NCI-H2196 (cell line): ENCODE results near the gene CD8B.
A peak's percentile ranks its signal among the peaks of the same experiment; 100 is the strongest.
"Not testable (repeated sequence)": the region's sequence is repeated elsewhere in the genome, so short reads cannot be mapped to it uniquely, and the experiment has no call there.

ENCODE experiments used
- DNase-seq: peaks from one replicate; lab custom pipeline; 2025; ENCODE audit not compliant: unreplicated experiment; lab: John Stamatoyannopoulos, UW

The CD8B gene

DNA sequence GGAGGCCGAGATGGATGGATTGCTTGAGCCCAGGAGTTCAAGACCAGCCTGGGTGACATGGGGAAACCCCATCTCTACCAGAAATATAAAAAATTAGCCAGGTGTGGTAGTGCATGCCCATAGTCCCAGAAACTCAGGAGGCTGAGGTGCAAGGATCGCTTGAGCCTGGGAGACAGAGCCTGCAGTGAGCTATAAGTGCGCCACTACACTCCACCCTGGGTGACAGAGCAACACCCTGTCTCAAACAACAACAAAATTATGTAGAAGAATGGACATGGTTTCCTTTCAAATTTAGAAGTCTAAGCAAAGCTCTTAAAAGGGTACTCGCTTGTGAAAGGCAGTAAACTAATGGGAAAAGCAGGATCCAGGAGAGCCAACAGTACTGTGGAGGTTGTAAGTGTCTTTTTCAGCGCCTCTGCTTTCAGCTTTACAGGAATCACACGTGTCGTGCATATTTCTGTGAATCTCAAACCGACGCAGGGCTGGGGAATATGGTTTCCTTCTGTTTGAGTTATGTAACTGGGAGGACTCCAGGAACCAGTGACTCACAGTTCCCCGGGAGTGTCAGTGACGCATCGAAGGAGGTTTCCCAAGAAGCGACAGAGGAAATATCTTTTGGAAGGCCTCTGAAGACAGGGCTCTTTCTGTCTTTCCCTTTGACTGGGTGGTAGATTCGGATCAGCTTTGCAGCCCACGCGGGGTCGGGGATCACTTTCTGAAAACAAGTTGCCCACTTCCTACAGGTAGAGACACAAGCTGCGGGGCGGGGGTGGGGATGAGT is 24.6 kb downstream of the CD8B start:
- not testable (repeated sequence) for DNase-seq

DNA sequence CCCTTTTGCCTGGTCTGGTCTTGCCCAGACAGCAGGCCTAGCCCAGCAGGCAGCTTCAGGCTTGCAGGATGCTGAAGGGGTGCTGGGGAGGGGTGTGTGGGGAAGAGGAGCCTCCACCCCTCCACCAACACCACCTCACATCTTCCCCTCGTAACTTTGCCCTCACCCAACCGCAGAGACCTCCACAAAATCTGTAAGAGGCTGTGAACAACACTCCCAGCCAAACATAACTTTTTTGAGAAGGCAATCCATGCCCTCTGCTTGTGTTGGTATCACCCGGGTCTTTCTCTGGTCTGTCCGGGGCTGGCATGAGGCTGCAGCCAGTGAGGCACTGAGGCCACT is 26.2 kb downstream of the CD8B start:
- not testable (repeated sequence) for DNase-seq

DNA sequence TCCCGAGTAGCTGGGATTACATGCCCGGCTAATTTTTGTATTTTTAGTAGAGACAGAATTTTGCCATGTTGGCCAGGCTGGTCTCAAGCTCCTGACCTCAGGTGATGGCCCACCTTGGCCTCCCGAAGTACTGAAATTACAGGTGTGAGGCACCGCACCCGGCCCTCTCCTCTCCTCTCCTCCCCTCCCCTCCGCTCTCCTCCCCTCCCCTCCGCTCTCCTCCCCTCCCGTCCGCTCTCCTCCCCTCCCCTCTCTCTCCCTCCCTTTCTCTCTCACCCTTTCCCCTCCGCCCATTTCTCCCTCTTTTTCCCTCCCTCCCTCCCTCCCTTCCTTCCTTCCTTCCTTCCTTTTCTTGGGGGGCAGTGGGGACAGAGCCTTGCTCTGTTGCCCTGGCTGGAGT is 28.4 kb downstream of the CD8B start:
- DNase-seq: no peak

DNA sequence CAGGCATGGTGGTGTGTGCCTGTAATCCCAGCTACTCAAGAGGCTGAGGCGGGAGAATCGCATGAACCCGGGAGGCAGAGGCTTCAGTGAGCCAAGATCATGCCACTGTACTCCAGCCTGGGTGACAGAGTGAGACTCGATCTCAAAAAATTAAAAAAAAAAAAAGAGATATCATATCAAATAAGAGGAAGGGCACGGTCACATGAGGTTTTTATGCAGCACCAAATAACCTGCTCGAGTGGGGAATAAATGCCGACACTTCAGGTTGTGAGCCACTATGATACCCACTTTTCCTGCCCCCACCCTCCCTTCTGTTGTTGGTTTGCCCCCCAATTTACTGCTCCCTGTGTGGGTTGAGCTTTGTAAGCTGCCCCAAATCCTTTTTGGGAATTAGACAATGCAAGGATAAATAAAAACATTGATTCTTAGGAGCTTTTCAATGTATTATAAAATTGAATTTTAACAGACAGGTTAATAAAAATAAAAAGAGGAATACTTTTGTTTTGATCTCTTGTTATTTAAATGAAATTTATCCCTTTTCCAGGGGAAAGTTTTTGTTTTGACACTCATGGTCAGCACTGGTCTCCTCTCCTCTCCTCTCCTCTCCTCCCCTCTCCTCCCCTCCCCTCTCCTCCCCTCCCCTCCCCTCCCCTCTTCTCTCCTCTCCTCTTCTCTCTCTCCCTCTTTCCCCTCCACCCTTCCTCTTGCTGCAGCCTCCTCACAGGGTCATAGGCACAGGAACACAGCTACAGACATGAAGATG is 29.2 kb downstream of the CD8B start:
- DNase-seq: no peak

DNA sequence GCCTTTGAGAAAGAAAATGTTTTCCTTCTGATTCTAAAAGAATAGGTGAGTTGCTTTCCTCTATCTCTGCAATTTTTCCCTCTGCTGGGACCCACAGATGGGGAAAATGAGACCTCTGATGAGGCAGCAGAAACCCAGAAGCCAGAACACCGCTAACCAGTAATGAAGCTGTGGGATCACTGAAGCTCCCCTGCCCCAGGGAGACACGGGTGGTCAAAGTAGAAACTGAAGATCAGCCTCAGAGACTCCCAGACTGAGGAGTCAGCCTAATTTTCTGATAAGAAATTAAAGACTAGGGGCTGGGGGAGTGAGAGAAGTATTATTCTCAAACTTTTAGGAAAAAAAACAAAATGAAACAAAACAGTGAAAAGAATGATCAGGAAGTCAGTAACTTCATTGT is 30.1 kb downstream of the CD8B start:
- no peak for DNase-seq

DNA sequence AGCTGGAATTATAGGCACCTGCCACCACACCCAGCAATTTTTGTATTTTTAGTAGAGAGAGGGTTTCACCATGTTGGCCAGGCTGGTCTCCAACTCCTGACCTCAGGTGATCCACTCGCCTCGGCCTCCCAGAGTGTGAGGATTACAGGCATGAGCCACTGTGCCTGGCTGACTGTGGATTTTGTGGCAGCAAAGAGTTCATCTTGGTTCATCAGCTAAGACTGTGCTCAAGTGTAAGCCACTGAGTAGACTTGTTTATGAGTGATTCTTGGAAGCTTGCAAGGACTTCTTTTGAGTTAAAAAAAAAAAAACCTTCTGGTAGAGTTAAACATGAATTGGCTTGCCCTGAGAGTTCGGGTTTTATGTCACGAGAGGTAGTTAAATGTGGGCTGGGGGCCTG is 34.7 kb downstream of the CD8B start:
- no peak for DNase-seq

DNA sequence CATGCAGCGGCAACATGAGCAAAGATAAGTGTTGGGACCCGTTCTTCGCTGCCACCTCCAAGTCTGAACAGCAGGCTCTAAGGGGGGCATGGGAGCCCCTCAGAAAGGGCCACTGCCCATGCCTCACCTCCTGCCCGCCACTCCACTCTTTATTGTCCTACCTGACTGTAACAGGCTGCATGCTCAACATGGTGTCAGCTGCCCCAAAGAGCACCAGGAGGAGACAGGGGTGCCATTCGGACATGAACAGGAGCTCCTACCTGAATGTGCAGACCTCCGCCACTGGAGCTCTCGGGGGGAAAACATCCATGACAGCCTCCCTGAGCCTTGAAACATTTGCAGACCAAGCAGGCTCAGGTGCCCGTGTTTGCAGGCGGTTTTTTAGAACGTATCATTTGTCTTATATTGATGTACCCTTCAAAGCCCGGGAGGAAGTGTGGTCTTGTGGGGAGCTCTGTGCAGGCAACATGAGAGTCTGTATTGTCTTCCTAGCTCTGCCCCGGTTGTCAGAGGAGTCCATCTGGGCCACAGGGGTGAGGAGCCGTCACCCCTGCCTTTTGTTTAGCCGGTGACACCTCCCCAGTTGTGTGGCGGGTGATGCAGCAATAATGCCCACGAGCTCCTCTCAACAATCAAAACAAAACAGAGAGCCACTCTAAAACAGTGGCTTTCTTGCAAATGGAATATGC is 35.8 kb downstream of the CD8B start:
- DNase-seq: no peak

DNA sequence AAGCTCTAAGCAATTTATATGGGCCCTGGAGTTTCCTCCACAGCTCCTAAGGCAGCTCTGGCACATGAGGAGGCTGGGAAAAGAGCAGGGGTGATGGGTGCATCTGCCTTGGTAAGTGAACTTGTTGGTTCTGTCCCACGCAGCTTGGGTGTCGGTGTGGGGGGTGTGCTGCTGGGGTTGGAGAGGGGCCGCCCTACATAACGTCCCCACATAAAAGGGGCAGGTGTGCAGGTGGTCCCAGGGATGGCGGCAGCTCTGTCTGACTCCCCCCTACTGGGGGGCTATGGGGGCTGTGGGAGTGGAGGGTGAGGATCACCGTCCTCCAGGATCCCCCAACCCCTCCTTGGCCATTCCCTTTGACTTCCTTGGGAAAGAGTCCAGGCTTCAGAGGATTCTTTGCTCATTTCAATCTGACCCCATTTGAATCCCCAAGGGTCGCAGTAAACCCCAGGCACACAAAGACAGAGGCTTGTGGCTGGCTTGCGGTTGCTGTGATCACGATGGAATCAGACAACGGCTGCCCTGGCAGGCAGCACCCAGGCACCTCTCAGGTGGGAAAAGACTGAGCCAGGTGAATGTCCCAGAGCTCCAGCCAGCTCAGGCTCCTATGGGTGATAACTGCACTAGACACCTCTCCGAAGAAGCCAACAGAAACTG is 36.5 kb downstream of the CD8B start:
- DNase-seq: no peak

DNA sequence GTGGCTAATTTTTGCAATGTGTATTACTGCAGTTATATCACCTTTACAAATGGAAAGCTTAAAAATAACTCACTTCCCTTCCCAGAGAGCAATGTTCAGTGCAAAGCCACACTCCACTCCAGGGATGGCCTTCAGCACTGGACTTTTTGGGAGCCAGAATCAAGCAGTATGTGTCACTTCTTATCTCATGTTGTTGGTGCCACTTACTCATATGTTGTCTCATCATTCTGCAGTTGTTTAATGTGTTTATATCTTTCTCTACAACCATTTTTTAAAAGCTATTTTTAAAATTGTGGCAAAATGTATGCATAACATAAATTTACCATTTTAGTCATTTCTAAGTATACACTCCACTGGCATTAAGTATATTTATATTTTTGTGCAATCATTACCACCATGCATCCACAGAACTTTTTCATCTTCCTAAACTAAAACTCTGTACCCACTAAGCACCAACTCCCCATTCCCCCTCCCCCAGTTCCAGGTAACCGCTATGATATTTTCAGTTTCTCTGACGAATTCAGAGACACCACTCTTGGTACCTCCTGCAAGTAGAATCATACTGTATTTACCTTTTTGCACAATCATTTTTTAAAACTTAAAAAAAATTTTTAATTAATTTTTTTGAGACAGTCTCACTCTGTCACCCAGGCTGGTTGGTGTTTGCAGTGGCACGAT is 38.9 kb downstream of the CD8B start:
- no peak for DNase-seq

DNA sequence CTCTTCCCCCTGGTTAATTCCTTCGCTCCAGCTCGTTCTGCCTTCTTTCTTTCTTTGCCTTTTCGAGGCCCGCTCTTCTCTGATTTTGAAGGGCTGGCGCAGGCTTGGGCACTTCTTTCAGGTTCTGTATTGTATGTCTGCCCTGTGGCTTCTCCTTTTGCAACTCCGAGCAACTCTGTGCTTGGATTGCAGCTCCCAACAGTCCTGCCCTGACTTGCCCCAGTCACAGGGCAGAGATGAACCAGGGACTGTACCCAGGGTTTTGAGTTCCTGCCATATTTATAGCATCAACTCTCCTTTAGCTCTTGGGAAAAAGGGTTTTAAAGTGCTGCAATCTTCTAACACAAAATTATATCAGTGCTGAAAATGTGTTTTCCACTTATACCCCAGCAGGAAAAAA is 39.8 kb downstream of the CD8B start:
- DNase-seq: no peak

DNA sequence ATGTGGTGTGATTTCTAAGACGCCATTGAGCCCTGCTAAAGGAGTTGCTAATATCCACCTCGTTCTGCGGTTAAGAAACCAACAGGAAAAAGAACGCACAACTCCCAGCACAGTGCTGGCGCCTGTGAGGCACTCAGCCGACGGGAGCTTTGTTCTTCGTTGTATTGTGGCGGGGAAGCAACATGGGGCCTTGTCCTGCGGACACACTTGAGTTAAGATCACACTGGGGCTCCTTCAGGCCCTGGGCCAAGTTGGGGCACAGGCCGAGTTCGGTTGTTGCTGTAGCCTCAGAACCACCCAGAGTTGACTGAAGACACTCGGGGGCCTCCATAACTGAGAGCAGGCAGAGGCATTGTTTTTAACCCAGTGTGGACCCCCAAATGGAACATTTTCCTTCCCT is 40.4 kb downstream of the CD8B start:
- no peak for DNase-seq

DNA sequence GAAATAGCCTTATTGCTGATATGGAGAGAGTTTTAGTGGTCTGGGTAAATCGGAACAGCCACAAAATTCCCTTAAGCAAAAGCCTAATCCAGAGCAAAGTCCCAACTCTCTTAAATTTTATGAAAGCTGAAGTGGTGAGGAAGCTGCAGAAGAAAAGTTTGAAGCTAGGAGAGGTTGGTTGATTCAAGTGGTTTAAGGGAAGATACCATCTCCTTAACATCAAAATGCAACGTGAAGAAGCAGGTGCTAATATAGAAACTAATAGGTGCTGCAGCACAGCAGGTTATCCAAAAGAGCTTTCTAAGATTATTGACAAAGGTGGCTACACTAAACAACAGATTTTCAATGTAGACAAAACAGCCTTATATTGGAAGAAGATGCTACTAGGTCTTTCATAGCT is 42.7 kb downstream of the CD8B start:
- DNase-seq: no peak

DNA sequence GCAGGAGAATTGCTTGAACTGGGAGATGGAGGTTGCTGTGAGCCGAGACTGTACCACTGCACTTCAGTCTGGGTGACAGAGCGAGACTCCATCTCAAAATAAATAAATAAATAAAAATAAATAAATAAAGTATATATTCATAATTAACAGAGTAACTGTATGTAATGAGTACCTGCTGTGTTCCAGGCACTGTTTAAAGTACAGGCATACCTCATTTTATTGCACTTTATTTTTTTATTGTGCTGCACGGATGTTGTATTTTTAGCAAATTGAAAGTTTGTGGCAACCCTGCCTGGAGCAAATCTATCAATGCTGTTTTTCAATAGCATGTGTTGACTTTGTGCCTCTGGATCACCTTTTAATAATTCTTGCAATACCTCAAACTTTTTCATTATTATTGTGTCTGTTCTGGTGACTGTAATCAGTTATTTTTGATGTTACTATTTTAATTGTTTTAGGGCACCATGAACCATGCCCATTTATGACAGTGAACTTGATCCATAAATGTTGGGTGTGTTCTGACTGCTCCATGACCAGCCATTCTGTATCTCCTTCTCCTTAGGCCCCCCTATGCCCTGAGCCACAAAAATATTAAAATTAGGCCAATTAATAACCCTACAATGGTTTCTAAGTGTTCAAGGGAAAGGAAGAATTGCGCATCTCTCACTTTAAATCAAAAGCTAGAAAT is 43.4 kb downstream of the CD8B start:
- no peak for DNase-seq

DNA sequence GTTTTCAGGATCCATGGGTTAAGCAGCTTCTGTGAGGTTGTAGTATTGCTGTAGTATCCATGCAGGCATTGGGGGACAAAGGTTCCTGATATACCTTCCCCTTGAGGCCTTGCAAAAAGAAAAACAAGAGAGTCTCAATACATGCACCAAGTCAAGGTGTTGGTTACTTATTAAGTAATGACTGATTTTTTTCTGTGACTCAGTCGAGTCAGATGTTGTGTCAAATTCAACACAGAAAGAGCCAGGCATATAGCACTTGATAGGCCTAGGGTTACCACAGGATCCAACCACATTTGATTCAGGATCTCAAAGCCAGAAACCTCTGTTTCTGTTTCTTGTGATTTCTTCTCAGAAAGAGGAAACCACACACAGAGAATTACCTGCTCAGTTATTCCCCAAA is 46.1 kb downstream of the CD8B start:
- DNase-seq: no peak

DNA sequence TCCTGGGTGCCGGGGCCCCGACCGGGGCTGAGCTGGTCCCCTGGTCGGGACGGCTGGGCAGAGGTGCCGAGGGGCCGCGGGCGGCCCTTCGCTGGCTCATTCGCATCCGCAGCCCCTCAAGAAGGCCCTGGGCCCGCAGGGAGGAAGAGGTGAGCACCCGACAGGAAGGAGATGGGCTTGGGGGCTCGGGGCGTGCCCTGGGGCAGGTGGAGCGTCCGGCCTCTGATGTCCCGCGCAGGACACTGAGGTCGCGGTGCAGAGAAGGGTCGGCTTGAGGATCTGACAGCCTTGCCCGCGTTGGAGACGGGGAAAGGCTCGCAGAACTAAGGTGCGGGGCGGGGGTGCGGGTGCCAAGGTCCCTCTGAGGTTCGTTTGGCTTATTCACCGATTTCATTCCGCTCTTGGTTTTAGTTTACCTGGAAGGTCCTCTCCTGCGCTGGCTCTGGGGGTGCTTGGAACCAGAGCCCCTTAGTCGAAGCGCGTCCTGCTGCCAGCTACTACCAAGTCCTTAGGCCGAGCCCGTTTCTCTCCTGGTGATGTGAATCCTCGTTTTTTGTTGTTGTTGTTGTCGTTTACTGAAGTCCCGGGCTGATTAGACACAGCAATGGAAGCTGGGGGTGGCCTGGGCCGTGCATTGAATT is 52.1 kb downstream of the CD8B start:
- DNase-seq: no peak

DNA sequence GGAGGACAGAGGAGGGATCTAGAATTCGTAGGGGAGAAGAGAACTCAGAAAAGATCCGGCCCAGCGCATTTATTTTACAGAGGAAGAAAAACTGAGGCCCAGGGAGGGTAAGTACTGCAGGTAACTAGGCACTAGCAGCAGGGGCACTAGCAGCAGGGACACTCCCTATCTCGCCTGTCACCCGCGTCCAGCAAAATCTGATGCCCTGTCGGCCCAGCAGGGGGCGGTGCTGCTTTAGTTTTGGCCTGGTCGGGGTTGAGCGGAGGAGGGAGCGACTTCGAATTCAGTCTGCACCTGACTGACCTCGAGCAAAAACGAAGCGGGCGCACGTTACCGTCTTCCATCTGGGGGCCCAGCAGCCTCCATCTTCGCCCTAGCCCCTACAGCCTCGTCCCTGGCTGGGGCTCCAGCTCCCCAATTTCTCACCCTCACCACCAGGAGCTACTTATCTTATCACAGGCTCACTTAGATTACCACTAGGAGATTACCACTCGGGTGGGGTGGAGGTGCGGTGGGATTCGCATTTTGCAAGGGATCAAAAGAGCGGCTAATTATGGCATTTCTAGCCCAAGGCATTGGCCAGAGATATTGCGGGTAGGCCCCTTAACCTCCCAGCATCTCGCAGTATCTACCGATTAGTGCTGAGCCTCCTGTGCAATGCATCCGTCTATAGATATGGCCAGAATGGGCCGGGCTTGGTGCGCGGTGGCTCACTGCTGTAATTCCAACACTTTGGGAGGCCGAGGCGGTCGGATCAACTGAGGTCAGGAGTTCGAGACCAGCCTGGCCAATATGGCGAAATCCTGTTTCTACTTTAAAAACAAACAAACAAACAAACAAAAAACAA is 53.1 kb downstream of the CD8B start:
- DNase-seq: peak; percentile 64

DNA sequence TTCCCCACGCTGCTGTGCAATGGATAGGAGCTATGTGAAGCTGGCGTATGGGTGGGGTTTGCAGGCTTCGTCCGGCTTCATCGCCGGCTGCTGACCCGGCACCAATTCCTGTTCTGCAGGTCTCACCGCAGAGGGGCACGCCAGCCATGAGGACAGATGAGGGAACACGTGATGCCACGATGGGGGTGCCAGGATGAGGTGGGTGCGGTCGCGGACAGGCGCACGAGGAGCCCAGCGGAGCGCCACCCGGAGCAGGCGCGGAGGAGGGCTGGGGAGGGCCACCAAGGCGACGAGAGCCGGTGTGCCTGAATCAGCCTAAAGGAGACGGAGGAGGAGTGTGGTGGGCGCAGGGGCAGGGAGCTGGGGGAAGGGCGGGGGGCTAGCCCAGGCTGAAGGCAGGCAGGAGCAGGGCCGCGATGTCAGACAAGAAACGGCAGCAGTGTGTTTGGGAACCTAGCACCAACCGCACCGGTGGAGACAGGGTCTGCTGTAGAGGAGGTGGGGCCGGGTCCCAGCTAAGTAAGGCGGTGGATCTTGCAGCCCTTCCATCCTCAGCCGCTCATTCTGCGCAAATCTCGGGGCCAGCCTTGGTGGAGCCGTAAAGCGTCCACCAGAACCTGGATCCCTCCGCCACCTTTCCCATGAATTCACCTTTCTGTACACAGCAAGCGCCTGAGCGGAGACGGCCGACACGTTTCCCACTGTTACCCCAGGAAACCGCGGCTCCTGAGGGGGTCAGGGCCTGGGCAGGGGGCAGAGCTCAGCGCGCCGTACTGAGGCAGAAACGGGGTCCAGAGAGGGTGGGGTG is 54.0 kb downstream of the CD8B start:
- DNase-seq: peak; percentile 21

DNA sequence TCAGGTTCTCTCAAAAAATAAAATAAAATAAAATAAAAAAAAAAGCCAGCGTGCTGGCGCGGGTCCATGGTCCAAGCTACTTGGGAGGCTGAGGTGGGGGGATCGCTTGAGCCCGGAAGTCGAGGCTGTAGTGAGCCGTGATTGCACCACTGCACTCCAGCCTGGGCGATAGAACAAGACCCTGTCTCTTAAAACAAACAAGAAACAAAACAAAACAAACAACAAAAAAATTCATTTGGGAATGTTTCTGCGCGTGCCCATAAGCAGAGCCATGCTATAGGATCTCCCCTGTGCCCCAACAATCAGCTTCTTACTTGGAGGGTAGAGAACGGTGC is 54.6 kb downstream of the CD8B start:
- DNase-seq: no peak
